Measurements from ENCODE around the gene TCEAL3.
"Not testable (repeated sequence)": the region's sequence is repeated elsewhere in the genome, so short reads cannot be mapped to it uniquely, and the experiment has no call there.

TCEAL3 gene

GRCh38 chrX:103626855-103627254 is 19.1 kb downstream of the TCEAL3 start:
- no peak for DNase-seq (ENCODE audit: low spot score)

DNA sequence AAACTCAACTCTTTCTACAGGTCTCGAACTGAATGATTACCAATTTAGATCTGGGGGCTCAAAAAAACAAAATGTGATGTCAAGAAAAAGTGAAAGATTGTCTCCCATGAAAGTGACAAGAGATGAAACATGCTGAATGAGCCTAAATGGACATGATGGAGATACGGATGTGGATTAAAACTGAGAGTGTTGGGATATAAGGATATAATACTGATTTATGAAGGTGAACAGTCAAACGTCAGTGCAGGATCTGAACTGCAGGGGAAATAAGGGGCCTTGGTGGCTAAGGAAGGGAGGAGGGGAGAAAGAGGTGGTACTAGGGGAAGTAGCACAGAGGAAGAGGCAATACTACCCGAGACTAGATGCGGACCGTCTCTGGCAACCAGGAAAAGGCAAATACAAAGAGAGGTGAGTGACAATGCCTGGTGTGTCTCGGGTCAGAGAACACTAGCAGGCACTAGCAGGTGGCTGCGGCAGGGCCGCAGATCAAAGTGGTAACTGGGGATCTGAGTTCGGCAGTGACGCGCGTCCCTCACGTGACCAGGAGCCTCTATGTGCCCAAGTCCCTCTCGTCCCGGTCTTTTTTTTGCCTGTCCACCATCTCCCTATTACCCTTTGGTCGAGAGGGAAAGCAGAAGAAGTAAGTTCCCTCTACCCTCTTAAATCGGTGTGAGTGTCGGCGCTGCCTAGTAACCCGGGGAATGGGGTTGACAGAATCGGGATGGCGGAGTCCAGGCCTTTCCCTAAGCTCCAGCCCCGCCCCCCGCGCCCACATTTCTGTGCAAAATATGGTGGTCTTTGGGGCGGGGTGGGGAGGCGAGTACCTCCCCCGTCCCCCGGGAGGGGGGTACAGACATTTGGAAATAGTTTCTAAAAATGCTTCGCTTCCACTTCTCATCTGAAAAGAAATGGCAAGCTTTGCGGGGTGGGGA is 20.9 kb downstream of the TCEAL3 start, which contains the start of gene TCEAL1:
Gene TCEAL1 (plus strand): TSS at position 590 of the 932 bp plus-strand sequence. CDS start 942 bp downstream, outside the sequence.
- peak; percentile 36 for DNase-seq (ENCODE audit: low spot score)

DNA sequence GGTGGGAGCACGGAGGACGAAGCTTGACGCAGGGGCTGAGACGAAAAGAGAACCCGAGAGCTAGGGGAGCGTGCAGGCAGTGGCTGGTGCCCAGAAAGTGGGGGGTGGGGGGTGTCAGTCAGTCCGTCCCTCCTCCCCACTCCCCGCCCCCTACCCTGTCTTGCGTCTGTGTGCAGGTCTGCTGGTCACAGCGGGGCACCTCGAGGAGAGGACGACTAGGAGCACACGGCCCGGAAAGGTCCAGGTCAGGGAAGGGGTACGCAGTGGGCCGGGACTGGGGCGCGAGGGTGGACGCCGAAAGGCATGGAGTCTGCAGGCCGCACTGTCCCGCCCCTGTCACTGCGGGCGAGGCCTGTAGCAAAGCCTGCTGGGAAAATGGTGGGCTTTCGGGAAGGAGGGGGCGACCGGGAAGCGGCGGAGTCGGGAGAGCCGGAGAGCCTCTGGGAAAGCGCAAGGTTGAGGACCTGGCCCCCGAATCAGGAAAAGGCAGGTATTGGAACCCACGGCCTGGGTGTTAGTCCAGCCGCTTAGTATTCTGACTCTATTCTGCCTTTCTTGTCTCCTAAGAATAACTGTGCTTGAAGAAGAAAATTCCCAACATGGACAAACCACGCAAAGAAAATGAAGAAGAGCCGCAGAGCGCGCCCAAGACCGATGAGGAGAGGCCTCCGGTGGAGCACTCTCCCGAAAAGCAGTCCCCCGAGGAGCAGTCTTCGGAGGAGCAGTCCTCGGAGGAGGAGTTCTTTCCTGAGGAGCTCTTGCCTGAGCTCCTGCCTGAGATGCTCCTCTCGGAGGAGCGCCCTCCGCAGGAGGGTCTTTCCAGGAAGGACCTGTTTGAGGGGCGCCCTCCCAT is 21.8 kb downstream of the TCEAL3 start:
- peak; percentile 49 for DNase-seq (ENCODE audit: low spot score)

GRCh38 chrX:103630171-103630511 is 22.4 kb downstream of the TCEAL3 start:
- DNase-seq (ENCODE audit: low spot score), result no peak

- no peak for DNase-seq (ENCODE audit: low spot score)
These were observed 23.4 kb downstream of the TCEAL3 start for GRCh38 chrX:103631145-103631544.

DNA sequence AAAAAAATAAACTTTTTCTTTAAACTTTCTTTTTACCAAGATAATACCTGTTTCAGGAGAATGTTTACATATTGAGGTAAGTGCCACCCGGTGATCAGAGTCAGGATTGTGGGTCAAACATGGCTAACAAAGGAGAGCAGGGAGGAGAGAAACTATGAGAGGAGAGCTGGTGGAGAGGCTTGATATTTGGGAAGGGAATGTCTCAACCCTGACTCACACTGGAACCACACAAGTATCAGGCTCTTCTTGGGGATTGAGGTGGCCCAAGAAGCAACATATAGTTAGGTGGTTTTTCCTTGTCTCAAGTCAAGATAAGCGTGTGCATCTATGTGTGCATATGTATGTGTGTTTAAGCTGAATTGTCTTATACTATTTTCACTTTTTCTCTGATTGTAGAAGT is 27.7 kb downstream of the TCEAL3 start:
- DNase-seq (ENCODE audit: low spot score), result no peak

DNA sequence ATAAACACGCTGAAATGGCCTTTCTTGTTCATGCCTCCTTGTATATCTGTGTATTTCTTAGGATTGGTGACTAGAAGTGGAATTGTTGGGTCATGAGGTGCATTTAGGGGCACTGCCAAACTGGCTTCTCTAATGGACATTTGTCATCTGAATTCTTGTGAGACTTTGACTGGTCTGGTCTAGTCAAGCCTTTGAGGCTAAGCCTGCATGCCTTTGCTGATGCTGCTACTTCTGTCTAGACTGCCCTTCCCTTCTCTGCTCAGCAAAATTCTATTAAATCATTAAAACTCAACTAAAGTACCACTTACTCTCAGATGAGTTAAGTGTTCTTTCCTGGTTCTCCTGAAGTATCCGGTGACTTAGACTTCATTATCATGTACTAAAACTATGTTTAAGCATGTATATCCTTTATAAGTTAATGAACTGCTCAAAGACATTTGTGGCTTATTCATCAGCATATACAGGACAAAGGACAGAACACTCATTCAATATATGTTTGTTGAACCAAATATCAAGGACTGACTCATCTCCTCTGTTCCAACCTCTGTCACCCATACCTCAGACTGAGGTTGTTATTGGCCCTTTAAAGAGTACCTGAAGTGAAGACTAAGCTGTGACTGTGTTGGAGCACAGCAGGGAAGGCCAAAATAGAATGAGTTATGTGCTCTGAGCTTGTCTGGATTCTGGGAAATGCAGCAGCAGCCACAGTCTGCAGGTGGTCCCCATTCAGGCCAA is 30.0 kb downstream of the TCEAL3 start:
- no peak for DNase-seq (ENCODE audit: low spot score)

DNA sequence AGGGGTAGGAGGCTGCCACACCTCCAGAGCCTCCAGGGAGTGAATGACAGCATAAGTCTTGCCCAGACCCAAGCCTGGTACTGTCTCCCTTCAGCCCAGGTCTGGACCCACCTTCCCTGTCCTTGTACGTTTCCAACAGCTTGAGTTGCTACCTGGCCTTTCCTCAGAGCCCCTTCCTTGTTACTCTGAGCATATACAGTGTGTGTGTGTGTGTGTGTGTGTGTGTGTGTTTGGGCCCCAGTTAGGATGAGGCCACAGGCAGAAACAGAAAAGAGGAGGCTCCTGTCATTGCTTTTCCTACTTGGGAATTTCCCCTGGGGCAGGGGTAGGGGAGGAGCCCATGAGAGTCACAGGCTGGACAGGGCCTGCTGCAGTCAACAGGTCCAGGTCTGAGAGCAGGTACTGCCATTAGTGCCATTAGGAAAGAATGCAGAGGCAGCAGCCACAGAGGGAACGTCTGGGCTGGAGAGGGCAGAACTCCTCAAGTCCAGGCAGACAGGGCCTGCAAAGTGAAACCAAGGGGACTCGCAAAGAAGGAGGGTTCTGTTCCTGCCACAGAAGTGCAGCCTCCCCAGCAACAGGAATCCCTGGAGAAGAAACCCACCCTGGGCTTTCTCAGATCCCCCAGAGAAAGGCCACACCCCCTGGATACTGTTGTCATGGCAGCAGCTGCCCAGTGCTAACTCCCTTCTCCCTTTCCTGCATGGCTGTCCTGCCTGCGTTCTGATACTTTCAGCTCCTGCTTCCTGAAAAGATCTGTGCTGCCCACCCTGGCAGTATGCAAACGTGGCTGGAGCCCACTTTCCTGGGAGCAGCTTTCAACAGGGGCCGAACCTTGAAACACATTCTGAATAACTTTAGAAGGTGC is 30.9 kb downstream of the TCEAL3 start:
- DNase-seq (ENCODE audit: low spot score), result not testable (repeated sequence)

- no peak for DNase-seq (ENCODE audit: low spot score)
These were observed 32.8 kb downstream of the TCEAL3 start for GRCh38 chrX:103640401-103641155.

GRCh38 chrX:103644125-103644524 is 36.4 kb downstream of the TCEAL3 start:
- DNase-seq (ENCODE audit: low spot score), result no peak

- no peak for DNase-seq (ENCODE audit: low spot score)
These were observed 39.9 kb downstream of the TCEAL3 start for GRCh38 chrX:103647630-103648029.

GRCh38 chrX:103651151-103651773 is 43.5 kb downstream of the TCEAL3 start:
- no peak for DNase-seq (ENCODE audit: low spot score)

- not testable (repeated sequence) for DNase-seq (ENCODE audit: low spot score)
These were observed 47.7 kb downstream of the TCEAL3 start for GRCh38 chrX:103655230-103656000.

DNA sequence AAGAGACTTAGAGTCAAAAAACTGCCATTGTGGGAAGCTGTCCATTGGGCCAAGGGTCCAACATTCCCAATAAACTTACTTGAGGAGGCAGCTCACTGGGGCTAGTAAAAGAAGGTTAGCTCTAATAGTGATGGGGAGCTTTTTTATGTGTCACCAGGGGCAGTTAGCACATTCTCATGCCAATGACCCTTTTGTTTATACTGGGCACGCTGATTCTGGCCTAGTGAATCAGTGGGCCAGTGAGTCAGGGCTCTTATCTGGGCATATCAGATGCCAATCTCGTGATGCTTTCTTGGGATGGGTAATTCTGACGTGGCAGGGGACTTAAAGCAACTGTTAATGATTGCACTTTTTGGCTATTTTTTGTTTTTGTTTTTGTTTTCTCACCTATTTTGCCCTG is 48.9 kb downstream of the TCEAL3 start:
- DNase-seq (ENCODE audit: low spot score), result no peak

GRCh38 chrX:103657066-103657465 is 49.3 kb downstream of the TCEAL3 start:
- not testable (repeated sequence) for DNase-seq (ENCODE audit: low spot score)

DNA sequence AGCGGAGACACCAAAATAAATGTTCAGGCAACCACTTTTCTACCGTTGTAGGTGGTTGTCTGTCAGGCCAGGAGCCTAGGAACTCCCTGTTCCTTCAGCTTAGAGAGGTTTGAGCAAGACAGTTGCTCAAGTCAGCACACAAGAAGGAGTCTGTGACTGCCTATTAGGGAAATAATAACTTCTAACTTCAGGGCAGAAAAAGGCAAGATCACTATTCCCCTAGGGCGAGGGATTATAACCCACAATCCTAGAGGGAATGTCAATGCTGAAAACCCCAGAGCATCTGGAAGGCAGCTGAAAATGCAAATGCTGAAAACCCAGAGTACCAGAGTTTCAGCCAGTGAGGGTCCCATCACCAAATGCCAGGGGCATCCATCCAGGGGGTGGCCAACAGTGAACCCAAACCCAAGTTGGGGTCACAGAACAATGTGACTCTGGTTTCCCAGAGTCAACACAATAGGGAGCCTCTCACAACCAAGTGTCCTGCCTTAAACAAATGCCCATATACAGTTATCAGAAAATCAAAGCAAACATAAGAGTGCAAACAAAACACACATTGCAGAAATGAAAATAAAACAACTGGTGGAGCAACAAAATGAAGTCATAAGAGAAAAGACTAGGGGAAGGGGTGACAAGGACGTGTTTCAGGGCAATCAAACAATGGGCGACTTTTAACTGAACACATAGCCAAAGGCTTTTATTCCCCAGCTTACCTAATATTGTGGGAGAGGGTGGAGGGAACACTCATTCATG is 51.1 kb downstream of the TCEAL3 start:
- DNase-seq (ENCODE audit: low spot score), result no peak

DNA sequence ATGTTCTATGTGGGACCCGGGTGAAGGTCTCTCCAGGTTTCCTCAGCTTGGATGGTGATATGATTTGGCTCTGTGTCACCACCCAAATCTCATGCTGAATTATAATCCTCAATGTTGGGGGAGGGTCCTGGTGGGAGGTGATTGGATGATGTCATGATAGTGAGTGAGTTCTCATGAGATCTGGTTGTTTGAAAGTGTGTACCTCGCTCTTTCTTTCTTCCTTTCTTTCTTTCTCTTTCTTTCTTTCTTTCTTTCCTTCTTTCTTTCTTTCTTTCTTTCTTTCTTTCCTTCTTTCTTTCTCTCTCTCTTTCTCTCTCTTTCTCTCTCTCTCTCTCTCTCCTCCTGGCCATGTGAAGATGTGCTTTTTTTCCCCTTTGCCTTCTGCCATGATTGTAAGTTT is 51.7 kb downstream of the TCEAL3 start:
- DNase-seq (ENCODE audit: low spot score), result not testable (repeated sequence)
